Brain microvascular endothelial cell (primary cell): ENCODE results near the gene FGD6.
"Not testable (repeated sequence)": the region's sequence is repeated elsewhere in the genome, so short reads cannot be mapped to it uniquely, and the experiment has no call there.

Source experiments
- DNase-seq: peaks from one replicate; pipeline ENCODE4 v3.0.0-alpha.2; 2020
- H3K27ac ChIP-seq: fragments of 250-450 bp; sonication (Bioruptor Pico); 2 replicates; pipeline ENCODE4 v1.5.1; 2020; ENCODE audit warnings: mild to moderate bottlenecking, moderate library complexity
- H3K27me3 ChIP-seq: fragments of 250-450 bp; sonication (Bioruptor Pico); replicated peaks from 2 replicates; pipeline ENCODE4 v1.5.1; 2020; ENCODE audit warnings: mild to moderate bottlenecking
- H3K36me3 ChIP-seq: fragments of 250-450 bp; sonication (Bioruptor Pico); replicated peaks from 2 replicates; pipeline ENCODE4 v1.5.1; 2020; ENCODE audit warnings: mild to moderate bottlenecking
- H3K4me3 ChIP-seq: 2 replicates; pipeline ENCODE4 v1.5.1; 2011; ENCODE audit warnings: low read depth, mild to moderate bottlenecking, control low read depth, low read length, moderate library complexity
- in situ Hi-C: cut with HindIII; loops from 2 replicates; pipeline ENCODE4 v1.10.0; 2017; ENCODE audit warnings: low sequenced_read_pairs, low pct_ligation_motif_present
- TF ChIP-seq, protein P1 (sequence below): IDR thresholded peaks from 2 replicates; pipeline ENCODE4 v1.5.1; 2011; ENCODE audit warnings: low read depth, mild to moderate bottlenecking, moderate library complexity, low read length, control low read depth, inconsistent platforms; ENCODE audit errors: missing control alignments

Gene FGD6

DNA sequence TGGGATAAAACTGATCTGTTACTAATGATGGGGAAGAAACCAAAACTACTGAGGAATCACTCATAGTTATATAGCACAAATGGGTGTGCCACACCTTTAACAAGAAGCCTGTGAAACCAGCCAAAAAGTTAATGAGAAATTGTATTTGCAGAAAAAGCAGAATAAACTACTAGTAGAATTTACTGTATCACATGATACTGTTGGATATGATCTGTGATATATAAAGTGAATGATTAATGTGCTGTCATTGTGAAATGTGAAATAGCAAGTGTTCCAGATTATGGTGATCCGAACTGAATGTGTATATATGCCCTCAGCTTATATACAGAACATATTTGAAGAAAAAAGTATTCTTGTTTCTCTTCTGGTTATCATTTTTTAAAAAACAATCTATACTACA lies 30.8 kb upstream of the FGD6 start:
- Histone ChIP-seq H3K27me3 (no peaks in the 10 kb centered on the region), H3K27ac (no peak overlapping the region), H3K4me3 (no peak overlapping the region), H3K36me3 (peaks cover 9% of the 10 kb centered on the region)
- in situ Hi-C loops = no loop called here
- no peak for DNase-seq
- TF ChIP-seq, protein P1, sequence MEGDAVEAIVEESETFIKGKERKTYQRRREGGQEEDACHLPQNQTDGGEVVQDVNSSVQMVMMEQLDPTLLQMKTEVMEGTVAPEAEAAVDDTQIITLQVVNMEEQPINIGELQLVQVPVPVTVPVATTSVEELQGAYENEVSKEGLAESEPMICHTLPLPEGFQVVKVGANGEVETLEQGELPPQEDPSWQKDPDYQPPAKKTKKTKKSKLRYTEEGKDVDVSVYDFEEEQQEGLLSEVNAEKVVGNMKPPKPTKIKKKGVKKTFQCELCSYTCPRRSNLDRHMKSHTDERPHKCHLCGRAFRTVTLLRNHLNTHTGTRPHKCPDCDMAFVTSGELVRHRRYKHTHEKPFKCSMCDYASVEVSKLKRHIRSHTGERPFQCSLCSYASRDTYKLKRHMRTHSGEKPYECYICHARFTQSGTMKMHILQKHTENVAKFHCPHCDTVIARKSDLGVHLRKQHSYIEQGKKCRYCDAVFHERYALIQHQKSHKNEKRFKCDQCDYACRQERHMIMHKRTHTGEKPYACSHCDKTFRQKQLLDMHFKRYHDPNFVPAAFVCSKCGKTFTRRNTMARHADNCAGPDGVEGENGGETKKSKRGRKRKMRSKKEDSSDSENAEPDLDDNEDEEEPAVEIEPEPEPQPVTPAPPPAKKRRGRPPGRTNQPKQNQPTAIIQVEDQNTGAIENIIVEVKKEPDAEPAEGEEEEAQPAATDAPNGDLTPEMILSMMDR = no peak

DNA sequence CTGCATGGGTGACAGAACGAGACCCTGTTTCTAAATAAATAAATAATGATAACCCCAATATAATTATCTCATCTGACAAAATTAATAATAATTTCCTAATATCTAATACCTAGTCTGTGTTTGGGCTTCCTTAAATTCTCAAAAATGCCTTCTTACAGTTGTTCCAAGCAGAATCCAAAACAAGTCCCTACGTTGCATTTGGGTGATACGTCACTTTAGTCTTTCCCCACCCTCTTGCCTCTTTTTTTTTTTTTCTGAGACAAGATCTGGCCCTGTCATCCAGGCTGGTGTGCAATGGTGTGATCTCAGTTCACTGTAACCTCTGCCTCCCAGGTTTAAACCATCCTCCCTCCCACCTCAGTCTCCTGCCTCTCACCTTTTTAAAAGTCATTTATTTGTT lies 27.1 kb upstream of the FGD6 start:
- H3K27ac ChIP-seq = no peak overlapping the region
- in situ Hi-C loops = no loop called here
- no peak for DNase-seq
- TF ChIP-seq, protein P1 = no peak
- H3K36me3 ChIP-seq = peaks cover 7% of the 10 kb centered on the region
- H3K27me3 ChIP-seq = no peaks in the 10 kb centered on the region
- H3K4me3 ChIP-seq = no peak overlapping the region

DNA sequence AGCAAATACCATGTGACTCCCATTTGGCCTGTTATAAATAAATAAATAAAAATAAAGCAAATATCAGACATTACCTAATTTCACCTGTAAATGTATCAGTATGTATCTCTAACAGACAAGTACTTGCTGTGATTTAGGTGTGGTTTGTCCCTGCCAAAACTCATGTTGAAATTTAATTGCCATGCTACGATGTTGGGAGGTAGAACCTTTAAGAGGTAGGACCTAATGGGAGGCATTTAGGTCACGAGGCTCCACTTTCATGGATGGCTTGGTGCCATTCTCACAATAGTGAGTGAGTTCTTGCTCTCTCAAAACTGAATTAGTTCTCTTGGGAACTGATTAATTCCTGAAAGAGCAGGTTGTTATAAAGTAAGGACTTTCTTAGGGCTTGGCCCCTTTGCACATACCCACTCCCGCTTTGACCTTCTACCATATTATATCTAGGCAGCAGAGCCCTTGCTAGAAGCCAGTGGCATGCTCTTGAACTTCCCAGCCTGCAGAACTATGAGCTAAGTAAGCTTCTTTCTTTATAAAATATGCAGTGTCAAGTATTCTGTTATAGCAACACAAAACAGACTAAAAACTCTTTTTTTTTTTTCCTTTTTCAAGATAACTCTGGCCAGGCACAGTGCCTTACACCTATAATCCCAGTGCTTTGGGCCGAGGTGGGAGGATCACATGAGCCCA lies 26.4 kb upstream of the FGD6 start:
- H3K27me3 ChIP-seq = no peaks in the 10 kb centered on the region
- no peak overlapping the region for H3K27ac ChIP-seq
- peaks cover 7% of the 10 kb centered on the region for H3K36me3 ChIP-seq
- TF ChIP-seq, protein P1 = no peak
- in situ Hi-C loops = no loop called here
- no peak overlapping the region for H3K4me3 ChIP-seq
- no peak for DNase-seq

DNA sequence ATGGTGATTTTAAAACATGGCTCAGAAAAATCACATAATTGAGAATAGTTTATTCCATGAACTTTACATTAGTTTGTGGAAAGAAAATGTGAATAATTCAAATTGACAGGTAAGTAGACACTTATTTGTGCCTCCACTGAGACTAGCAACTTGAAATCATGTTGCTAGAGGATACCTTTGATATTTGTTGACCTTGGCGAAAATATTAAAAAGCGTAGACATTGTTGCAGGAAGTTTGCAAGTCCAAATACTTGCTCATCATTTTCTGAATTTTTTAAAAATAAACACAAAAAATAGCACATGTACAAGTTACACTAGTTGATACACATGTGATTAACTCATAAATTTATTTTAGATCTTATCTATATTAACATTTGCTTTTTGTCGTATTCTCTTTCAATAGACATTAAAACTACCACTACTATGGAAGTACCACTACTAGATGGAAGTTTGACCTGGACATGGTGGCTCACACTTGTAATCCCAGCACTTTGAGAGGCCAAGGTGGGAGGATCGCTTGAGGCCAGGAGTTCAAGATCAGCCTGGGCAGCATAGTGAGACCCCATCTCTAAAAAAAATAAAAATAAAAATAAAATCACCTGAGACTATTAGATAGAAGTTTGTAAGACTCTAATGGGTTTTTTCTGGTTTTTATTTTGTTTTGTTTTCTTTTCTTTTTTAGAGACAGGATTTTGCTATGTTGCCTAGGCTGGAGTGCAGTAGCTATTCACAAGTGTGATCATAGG lies 24.7 kb upstream of the FGD6 start:
- H3K36me3 ChIP-seq = peaks cover 7% of the 10 kb centered on the region
- in situ Hi-C loops = no loop called here
- no peak overlapping the region for H3K27ac ChIP-seq
- no peak for DNase-seq
- TF ChIP-seq, protein P1 = no peak
- no peak overlapping the region for H3K4me3 ChIP-seq
- H3K27me3 ChIP-seq = no peaks in the 10 kb centered on the region

DNA sequence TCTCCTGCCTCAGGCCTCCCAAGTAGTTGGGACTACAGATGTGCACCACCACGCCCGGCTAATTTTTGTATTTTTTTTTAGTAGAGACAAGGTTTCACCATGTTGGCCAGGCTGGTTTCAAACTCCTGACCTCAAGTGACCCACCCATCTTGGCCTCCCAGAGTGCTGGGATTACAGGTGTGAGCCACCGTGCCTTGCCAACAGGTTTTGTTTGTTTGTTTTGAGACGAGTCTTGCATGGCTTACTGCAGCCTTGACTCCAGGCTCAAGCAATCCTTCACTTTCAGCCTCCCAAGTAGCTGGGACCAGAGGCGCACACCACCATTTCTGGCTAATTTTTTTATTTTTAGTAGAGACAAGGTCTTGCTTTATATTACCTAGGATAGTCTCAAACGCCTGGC lies 23.9 kb upstream of the FGD6 start:
- H3K27me3 ChIP-seq, in situ Hi-C loops, H3K36me3 ChIP-seq, DNase-seq, H3K4me3 ChIP-seq, H3K27ac ChIP-seq: not testable (repeated sequence)

DNA sequence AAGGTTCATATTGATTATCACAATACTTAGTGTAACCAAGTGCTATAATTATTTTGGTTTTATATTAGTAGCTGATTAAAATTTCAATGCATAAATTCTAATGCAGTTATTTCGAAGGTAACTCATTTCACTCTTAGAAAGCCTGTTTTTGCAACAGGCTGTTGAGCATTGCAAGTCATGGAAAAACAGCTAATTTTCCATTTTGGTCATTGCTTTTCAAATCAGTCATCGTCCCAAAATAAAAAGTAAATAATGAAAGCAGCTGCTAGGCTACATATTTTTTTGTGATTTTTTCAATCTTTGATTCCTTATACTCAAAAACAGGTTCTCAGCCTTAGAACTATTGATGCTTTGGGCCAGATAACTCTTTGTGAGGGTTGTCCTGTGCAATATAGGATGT lies 23.3 kb upstream of the FGD6 start:
- peaks cover 7% of the 10 kb centered on the region for H3K36me3 ChIP-seq
- no peaks in the 10 kb centered on the region for H3K27me3 ChIP-seq
- in situ Hi-C loops = no loop called here
- TF ChIP-seq, protein P1 = no peak
- H3K4me3 ChIP-seq = no peak overlapping the region
- no peak for DNase-seq
- no peak overlapping the region for H3K27ac ChIP-seq

DNA sequence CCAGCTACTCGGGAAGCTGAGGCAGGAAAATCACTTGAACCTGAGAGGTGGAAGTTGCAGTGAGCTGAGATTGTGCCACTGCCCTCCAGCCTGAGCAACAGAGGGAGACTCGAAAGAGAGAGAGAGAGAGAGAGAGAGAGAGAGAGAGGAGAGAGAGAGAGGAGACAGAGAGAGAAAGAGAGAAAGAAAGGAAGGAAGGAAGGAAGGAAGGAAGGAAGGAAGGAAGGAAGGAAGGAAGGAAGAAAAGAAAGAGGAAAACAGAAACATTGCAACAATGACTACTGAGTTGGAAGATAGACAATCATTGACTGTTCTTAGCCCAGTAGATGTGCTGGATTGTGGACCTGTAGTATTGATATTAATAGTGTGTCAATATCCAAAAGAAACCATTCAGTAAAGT lies 22.6 kb upstream of the FGD6 start:
- in situ Hi-C loops, H3K27me3 ChIP-seq, H3K27ac ChIP-seq, H3K4me3 ChIP-seq, DNase-seq, H3K36me3 ChIP-seq: not testable (repeated sequence)
